Brain microvascular endothelial cell (primary cell): ENCODE data around the gene NFIB.

Source experiments
- DNase-seq: peaks from one replicate; pipeline ENCODE4 v3.0.0-alpha.2; 2020
- H3K27ac ChIP-seq: fragments of 250-450 bp; sonication (Bioruptor Pico); 2 replicates; pipeline ENCODE4 v1.5.1; 2020; ENCODE audit warnings: mild to moderate bottlenecking, moderate library complexity
- H3K27me3 ChIP-seq: fragments of 250-450 bp; sonication (Bioruptor Pico); replicated peaks from 2 replicates; pipeline ENCODE4 v1.5.1; 2020; ENCODE audit warnings: mild to moderate bottlenecking
- H3K36me3 ChIP-seq: fragments of 250-450 bp; sonication (Bioruptor Pico); replicated peaks from 2 replicates; pipeline ENCODE4 v1.5.1; 2020; ENCODE audit warnings: mild to moderate bottlenecking
- H3K4me3 ChIP-seq: 2 replicates; pipeline ENCODE4 v1.5.1; 2011; ENCODE audit warnings: low read depth, mild to moderate bottlenecking, control low read depth, low read length, moderate library complexity
- in situ Hi-C: cut with HindIII; loops from 2 replicates; pipeline ENCODE4 v1.10.0; 2017; ENCODE audit warnings: low sequenced_read_pairs, low pct_ligation_motif_present
- TF ChIP-seq, protein P1 (sequence below): IDR thresholded peaks from 2 replicates; pipeline ENCODE4 v1.5.1; 2011; ENCODE audit warnings: low read depth, mild to moderate bottlenecking, moderate library complexity, low read length, control low read depth, inconsistent platforms; ENCODE audit errors: missing control alignments

NFIB gene

DNA sequence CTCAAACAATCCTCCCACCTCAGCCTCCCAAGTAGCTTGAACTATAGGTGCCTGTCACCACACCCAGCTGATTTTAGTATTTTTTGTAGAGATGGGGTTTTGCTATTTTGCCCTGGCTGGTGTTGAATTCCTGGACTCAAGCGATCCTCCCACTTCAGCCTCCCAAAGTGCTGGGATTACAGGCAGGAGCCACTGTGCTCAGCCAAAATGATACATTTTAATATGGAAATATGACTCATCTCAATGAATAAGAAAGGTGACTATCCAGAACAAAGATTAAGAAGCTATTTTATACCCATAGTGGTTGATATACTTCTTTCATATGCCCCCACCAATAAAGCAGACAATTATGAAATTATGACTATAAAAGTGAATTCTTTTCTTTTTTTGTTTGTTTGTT, 166.2 kb downstream of the NFIB start:
- in situ Hi-C loops: no loop called here
- no peak for DNase-seq

DNA sequence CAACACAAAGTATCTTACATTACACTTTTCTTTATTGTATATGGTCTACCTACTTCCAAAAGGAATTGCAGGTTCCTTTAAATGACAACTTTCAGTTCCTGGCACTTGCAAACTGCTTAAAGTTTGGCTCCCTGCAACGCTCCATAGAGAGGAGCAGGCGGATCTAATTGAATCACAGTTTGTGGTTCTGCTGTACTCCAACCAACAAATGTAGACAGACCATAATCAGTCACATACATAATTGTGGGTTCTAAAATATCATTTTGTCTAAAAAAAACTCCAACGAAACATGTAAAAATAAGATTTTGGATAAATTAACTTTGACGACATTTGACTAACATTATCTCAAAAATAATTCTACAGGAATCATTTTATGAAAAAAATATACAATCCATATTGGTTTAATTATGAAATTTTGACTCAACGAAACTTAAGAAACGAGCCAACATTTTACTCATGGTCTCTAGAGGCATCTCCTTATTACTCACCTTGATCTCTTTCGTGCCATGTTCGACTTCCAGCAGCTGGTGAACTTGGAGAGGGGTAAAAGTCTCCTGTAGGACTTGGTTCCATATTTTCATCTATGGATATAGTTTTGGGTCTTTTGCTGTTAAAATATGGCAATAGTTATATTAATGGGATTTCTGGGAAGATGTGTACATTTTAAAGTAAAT, 167.6 kb downstream of the NFIB start:
- Histone ChIP-seq H3K4me3 (no peak overlapping the region), H3K27me3 (no peaks in the 10 kb centered on the region), H3K27ac (no peak overlapping the region), H3K36me3 (no peaks in the 10 kb centered on the region)
- TF ChIP-seq, protein P1, sequence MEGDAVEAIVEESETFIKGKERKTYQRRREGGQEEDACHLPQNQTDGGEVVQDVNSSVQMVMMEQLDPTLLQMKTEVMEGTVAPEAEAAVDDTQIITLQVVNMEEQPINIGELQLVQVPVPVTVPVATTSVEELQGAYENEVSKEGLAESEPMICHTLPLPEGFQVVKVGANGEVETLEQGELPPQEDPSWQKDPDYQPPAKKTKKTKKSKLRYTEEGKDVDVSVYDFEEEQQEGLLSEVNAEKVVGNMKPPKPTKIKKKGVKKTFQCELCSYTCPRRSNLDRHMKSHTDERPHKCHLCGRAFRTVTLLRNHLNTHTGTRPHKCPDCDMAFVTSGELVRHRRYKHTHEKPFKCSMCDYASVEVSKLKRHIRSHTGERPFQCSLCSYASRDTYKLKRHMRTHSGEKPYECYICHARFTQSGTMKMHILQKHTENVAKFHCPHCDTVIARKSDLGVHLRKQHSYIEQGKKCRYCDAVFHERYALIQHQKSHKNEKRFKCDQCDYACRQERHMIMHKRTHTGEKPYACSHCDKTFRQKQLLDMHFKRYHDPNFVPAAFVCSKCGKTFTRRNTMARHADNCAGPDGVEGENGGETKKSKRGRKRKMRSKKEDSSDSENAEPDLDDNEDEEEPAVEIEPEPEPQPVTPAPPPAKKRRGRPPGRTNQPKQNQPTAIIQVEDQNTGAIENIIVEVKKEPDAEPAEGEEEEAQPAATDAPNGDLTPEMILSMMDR: no peak
- in situ Hi-C loops: no loop called here
- DNase-seq: no peak

More for the DNA sequence above, 166.2 kb downstream of the NFIB start:
- Histone ChIP-seq H3K27me3 (no peaks in the 10 kb centered on the region), H3K36me3 (no peaks in the 10 kb centered on the region), H3K4me3 (no peak overlapping the region), H3K27ac (no peak overlapping the region)
- TF ChIP-seq, protein P1: no peak

DNA sequence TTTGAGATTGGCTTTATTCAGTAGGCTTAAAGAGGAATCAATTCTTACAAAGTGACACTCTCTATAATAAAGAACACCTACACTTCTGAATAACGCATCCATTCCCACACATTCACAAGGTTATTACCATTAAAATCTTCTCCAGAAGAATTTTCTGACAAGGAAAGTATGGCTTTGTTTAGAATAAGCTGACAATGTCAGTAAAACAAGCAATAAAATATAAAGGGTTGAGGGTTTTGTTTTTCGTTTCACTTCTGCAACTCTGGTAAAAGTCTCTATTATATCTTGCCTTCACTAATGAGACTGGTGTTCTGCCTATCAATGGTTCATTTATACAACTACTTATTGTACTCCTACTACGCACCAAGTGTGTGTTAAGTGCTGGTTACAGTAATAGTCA, 169.7 kb downstream of the NFIB start:
- Histone ChIP-seq H3K4me3 (no peak overlapping the region), H3K27ac (no peak overlapping the region), H3K36me3 (no peaks in the 10 kb centered on the region), H3K27me3 (no peaks in the 10 kb centered on the region)
- in situ Hi-C loops: no loop called here
- TF ChIP-seq, protein P1: no peak
- no peak for DNase-seq

DNA sequence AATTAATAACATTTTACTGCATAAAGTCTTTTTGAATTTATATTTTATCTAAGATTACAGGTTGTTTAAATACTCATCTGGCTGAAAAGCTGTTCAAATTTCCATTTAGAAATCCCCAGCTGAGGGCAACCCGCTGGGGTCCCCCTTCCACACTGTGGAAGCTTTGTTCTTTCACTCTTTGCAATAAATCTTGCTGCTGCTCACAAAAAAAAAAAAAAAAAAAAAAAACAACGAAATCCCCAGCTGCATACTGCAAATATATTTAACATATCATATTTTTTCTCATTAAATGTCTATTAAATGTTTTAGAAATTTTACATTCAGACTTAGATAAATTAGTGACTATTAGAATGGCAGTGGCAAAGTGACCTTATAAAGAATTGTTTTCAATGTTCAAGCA, 172.2 kb downstream of the NFIB start:
- TF ChIP-seq, protein P1: no peak
- in situ Hi-C loops: no loop called here
- Histone ChIP-seq H3K27ac (no peak overlapping the region), H3K27me3 (no peaks in the 10 kb centered on the region), H3K36me3 (no peaks in the 10 kb centered on the region), H3K4me3 (no peak overlapping the region)
- no peak for DNase-seq

DNA sequence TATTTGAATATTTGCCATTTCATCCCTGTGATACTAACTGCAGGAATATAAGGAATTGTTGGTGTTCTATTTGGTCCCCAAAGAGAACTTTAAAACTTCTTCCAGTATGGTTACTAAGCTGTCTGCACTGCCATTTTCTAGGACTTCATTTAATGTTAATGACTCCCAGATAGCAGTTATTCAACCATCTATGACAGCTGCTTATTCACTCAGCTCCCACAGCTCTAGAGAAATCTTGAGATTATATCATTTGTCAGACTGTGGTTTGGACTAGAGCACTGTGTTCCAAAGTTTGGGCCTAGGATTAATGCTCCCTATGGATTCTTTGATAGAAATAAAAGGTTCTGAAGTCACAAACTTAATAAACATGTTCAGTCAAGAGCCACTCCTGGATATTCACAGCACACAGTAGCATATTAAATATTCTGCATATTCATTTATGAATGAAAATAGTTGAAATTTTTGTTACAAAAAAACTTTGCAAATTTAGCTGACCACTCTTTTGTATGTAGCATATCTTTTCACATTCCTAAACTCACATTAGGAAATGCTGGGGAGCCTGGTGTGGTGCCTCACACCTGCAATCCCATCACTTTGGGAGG, 173.7 kb downstream of the NFIB start:
- H3K27ac ChIP-seq: no peak overlapping the region
- TF ChIP-seq, protein P1: no peak

More for the DNA sequence above, 173.7 kb downstream of the NFIB start:
- DNase-seq: no peak
- no peaks in the 10 kb centered on the region for H3K27me3 ChIP-seq
- no peaks in the 10 kb centered on the region for H3K36me3 ChIP-seq
- in situ Hi-C loops: no loop called here
- H3K4me3 ChIP-seq: no peak overlapping the region
